ENCODE measurements around the gene MAML3.

MAML3 gene

GRCh38 chr4:139986689-139987501 is 167.1 kb downstream of the MAML3 start:
- DNase-seq: no peak

GRCh38 chr4:139986106-139986505 is 167.9 kb downstream of the MAML3 start:
- DNase-seq: no peak

GRCh38 chr4:139985401-139985800 is 168.6 kb downstream of the MAML3 start:
- DNase-seq: no peak

GRCh38 chr4:139984471-139984870 is 169.5 kb downstream of the MAML3 start:
- no peak for DNase-seq

- DNase-seq: no peak
Measured at GRCh38 chr4:139978692-139979091, 175.3 kb downstream of the MAML3 start.

- no peak for DNase-seq
Measured at GRCh38 chr4:139977838-139978609, 176.0 kb downstream of the MAML3 start.

GRCh38 chr4:139975830-139976272 is 178.1 kb downstream of the MAML3 start:
- no peak for DNase-seq

GRCh38 chr4:139973616-139974015 is 180.4 kb downstream of the MAML3 start:
- DNase-seq: no peak

- no peak for DNase-seq
Measured at GRCh38 chr4:139973015-139973414, 181.0 kb downstream of the MAML3 start.

GRCh38 chr4:139972305-139972704 is 181.7 kb downstream of the MAML3 start:
- DNase-seq: no peak

GRCh38 chr4:139971111-139971510 is 182.9 kb downstream of the MAML3 start:
- no peak for DNase-seq

GRCh38 chr4:139969635-139970266 is 184.2 kb downstream of the MAML3 start:
- no peak for DNase-seq

- no peak for DNase-seq
Measured at GRCh38 chr4:139968831-139969230, 185.2 kb downstream of the MAML3 start.

GRCh38 chr4:139966383-139966782 is 187.6 kb downstream of the MAML3 start:
- DNase-seq: no peak

- DNase-seq: no peak
Measured at GRCh38 chr4:139965789-139966188, 188.2 kb downstream of the MAML3 start.

GRCh38 chr4:139963708-139964107 is 190.3 kb downstream of the MAML3 start:
- DNase-seq: no peak

- no peak for DNase-seq
Measured at GRCh38 chr4:139962130-139962684, 191.8 kb downstream of the MAML3 start.

- DNase-seq: no peak
Measured at GRCh38 chr4:139961344-139961946, 192.5 kb downstream of the MAML3 start.

- DNase-seq: no peak
Measured at GRCh38 chr4:139959396-139959795, 194.6 kb downstream of the MAML3 start.

- DNase-seq: no peak
Measured at GRCh38 chr4:139958739-139959098, 195.3 kb downstream of the MAML3 start.

- no peak for DNase-seq
Measured at GRCh38 chr4:139957986-139958738, 195.8 kb downstream of the MAML3 start.

GRCh38 chr4:139957065-139957464 is 196.9 kb downstream of the MAML3 start:
- no peak for DNase-seq
